HG03060 (cell line): Measurements from ENCODE around the gene GSC2.

Experiments used
- ATAC-seq: cut with Tn5 transposase; IDR thresholded peaks from one replicate; pipeline ENCODE4 v1.9.1; 2021; ENCODE audit warnings: low read depth, moderate number of reproducible peaks; ENCODE audit not compliant: unreplicated experiment

GSC2 gene

GRCh38 chr22:19178657-19179496 is 28.8 kb upstream of the GSC2 start, which contains the start of gene SLC25A1:
SLC25A1 (minus strand) TSS chr22:19178736; CDS start chr22:19178673, 63 bp downstream.
- ATAC-seq: peak; percentile 28

- ATAC-seq: no peak
Observed at GRCh38 chr22:19178065-19178656, 28.1 kb upstream of the GSC2 start.

GRCh38 chr22:19177164-19178064 is 27.3 kb upstream of the GSC2 start:
- ATAC-seq: no peak

- ATAC-seq: no peak
Observed at GRCh38 chr22:19176732-19177131, 26.6 kb upstream of the GSC2 start.

GRCh38 chr22:19176175-19176643 is 26.1 kb upstream of the GSC2 start:
- no peak for ATAC-seq

- no peak for ATAC-seq
Observed at GRCh38 chr22:19175602-19176174, 25.6 kb upstream of the GSC2 start.

- no peak for ATAC-seq
Observed at GRCh38 chr22:19175026-19175601, 25.0 kb upstream of the GSC2 start.

- ATAC-seq: no peak
Observed at GRCh38 chr22:19174106-19175025, 24.3 kb upstream of the GSC2 start.

GRCh38 chr22:19173047-19174035 is 23.2 kb upstream of the GSC2 start:
- no peak for ATAC-seq

- ATAC-seq: no peak
Observed at GRCh38 chr22:19172213-19173046, 22.3 kb upstream of the GSC2 start.

GRCh38 chr22:19169947-19170318 is 19.8 kb upstream of the GSC2 start:
- ATAC-seq: no peak

- ATAC-seq: no peak
Observed at GRCh38 chr22:19169002-19169946, 19.2 kb upstream of the GSC2 start.

GRCh38 chr22:19168088-19168890 is 18.2 kb upstream of the GSC2 start:
- no peak for ATAC-seq

- ATAC-seq: no peak
Observed at GRCh38 chr22:19167106-19167869, 17.2 kb upstream of the GSC2 start.
